BLaER1 treated with 17β-estradiol and CSF1 and Interleukin-3, amounts not matched to agents 10 nM and 100 nM (cell line): ENCODE results near the gene BDKRB2.

Experiments
- H3K27ac ChIP-seq, 11 experiments: shearing (Covaris generic); formaldehyde crosslinking; 2 replicates each; pipeline ENCODE4 v1.8.1; 2022
- H3K27me3 ChIP-seq, 11 experiments: shearing (Covaris generic); formaldehyde crosslinking; 2 replicates each; pipeline ENCODE4 v1.8.1; 2022
- H3K36me3 ChIP-seq, 11 experiments: shearing (Covaris generic); formaldehyde crosslinking; 2 replicates each; pipeline ENCODE4 v1.8.1; 2022
- H3K4me1 ChIP-seq, 10 experiments: shearing (Covaris generic); formaldehyde crosslinking; 2 replicates each; pipeline ENCODE4 v1.8.1; 2022
- H3K4me2 ChIP-seq, 11 experiments: shearing (Covaris generic); formaldehyde crosslinking; 2 replicates each; pipeline ENCODE4 v1.8.1; 2022
- H3K4me3 ChIP-seq, 10 experiments: shearing (Covaris generic); formaldehyde crosslinking; 2 replicates each; pipeline ENCODE4 v1.8.1; 2022
- H3K9ac ChIP-seq, 11 experiments: shearing (Covaris generic); formaldehyde crosslinking; 2 replicates each; pipeline ENCODE4 v1.8.1; 2022
- H3K9me3 ChIP-seq, 11 experiments: shearing (Covaris generic); formaldehyde crosslinking; replicated peaks in 1 of 11; 2 replicates each; pipeline ENCODE4 v1.8.1; 2022
- H4K20me1 ChIP-seq, 11 experiments: shearing (Covaris generic); formaldehyde crosslinking; 2 replicates each; pipeline ENCODE4 v1.8.1; 2022
- Cebpa-rat ChIP-seq, 11 experiments: shearing (Covaris generic); IDR thresholded peaks; 2 replicates each; pipeline ENCODE4 v1.8.1; 2022

BDKRB2 gene

DNA sequence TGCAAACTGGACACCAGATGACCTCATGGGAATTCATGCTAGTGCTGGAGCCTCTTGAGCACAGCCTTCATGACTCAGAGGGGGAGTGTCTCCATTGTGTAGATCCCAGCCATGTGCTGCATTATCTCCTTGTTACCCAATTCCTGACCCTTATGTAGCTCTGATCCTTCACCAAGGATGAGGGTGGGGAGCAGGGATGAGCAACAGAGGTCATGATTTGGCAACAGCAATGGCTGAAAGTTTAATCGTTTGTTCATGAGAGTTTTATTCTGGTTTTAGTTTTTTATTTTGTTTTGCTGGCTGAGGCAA lies 41.9 kb downstream of the BDKRB2 start:
- Histone ChIP-seq H3K9me3 (peaks cover 0 to 10% (median 0%) of the 10 kb centered on the region in 11 experiments; a peak in 2 of 22 replicates), H3K36me3 (no peaks in the 10 kb centered on the region), H3K9ac (no peak overlapping the region), H3K27ac (no peak overlapping the region), H3K27me3 (no peaks in the 10 kb centered on the region), H3K4me3 (no peak overlapping the region), H3K4me2 (peak overlapping the region in 5 of 11 experiments; percentile 5 to 32 (median 8); a peak in 4 of 22 replicates), H4K20me1 (no peaks in the 10 kb centered on the region), H3K4me1 (peaks cover 0 to 29% (median 5%) of the 10 kb centered on the region in 10 experiments; a peak in 11 of 20 replicates)
- TF ChIP-seq Cebpa-rat (IDR thresholded peaks at IDR 0.05) = no peak

DNA sequence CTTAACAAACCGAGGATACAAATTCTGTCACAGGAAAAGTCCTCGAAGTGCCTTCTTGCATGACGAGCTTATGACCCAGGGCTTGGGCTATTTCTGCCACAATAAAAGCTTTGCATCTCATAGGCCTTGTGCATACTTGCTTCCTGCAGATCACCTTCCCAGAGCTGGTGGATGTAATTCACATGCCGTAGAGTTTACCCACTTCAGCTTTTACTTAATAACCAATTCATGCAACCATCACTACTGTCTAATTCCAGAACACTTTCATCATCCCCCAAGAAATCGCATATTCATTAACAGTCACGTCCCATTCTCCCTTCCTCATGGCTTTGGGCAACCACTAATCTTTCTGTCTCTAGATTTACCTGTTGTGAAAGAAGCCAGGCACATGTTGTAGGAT lies 42.4 kb downstream of the BDKRB2 start:
- no peak overlapping the region for H3K9ac ChIP-seq
- H3K4me2 ChIP-seq = no peak overlapping the region
- no peaks in the 10 kb centered on the region for H3K27me3 ChIP-seq
- no peak for TF ChIP-seq Cebpa-rat (IDR thresholded peaks at IDR 0.05)
- H3K9me3 ChIP-seq = peaks cover 0 to 10% (median 0%) of the 10 kb centered on the region in 11 experiments; a peak in 2 of 22 replicates
- no peaks in the 10 kb centered on the region for H4K20me1 ChIP-seq
- peaks cover 0 to 29% (median 5%) of the 10 kb centered on the region in 10 experiments; a peak in 11 of 20 replicates for H3K4me1 ChIP-seq
- H3K36me3 ChIP-seq = no peaks in the 10 kb centered on the region
- no peak overlapping the region for H3K4me3 ChIP-seq
- H3K27ac ChIP-seq = no peak overlapping the region

DNA sequence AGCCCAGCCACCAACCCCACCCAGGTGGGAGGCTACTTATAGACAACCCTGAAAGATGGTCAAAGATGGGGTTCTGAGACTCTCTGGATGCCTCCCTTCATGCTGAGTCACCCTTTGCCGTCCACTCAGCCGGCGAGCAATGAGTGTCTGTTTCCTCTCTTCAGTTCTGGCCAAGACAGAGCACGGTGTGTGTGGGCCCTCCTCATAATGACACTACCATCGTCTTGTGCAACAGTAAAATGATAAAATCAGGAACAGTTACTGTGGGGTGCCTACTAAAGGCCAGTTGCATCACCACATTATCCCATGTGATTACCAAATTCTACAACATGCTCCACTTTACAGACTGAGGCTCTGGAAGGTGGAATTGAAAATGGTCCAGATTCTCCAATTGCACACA lies 44.4 kb downstream of the BDKRB2 start:
- Histone ChIP-seq H4K20me1 (no peaks in the 10 kb centered on the region), H3K4me1 (peaks cover 0 to 29% (median 5%) of the 10 kb centered on the region in 10 experiments; a peak in 11 of 20 replicates), H3K9me3 (no peaks in the 10 kb centered on the region), H3K36me3 (no peaks in the 10 kb centered on the region), H3K9ac (no peak overlapping the region), H3K27me3 (no peaks in the 10 kb centered on the region), H3K27ac (peak overlapping the region in 2 of 11 experiments; percentile 23 to 51; a peak in 4 of 22 replicates), H3K4me2 (peak overlapping the region in 4 of 11 experiments; percentile 41 to 75 (median 56); a peak in 8 of 22 replicates), H3K4me3 (no peak overlapping the region)
- peak in 2 of 11 experiments; percentile 37 to 52; a peak in 2 of 22 replicates for TF ChIP-seq Cebpa-rat (IDR thresholded peaks at IDR 0.05)

DNA sequence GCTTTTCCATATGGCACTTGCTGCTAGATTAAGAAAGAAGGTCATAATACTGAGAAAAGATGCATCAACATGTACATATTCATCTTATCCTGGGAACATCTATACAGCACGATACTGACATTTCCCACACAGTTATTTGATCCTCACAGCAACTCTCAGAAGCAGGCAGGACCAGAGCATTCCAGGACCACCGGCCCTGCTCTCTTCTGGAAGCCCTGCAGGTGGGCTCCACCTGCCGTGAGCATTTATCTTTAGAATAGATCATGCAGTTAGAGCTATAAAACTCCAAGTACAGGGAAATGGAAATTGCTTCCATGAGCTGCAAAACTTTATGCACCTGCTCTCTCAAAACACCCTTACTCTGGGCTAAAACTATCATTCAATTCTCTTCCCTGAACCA lies 45.8 kb downstream of the BDKRB2 start:
- H3K4me2 ChIP-seq = no peak overlapping the region
- no peak overlapping the region for H3K4me3 ChIP-seq
- H3K27ac ChIP-seq = no peak overlapping the region
- no peaks in the 10 kb centered on the region for H3K27me3 ChIP-seq
- no peaks in the 10 kb centered on the region for H4K20me1 ChIP-seq
- H3K4me1 ChIP-seq = peaks cover 0 to 29% (median 5%) of the 10 kb centered on the region in 10 experiments; a peak in 11 of 20 replicates
- no peaks in the 10 kb centered on the region for H3K36me3 ChIP-seq
- no peak overlapping the region for H3K9ac ChIP-seq
- no peak for TF ChIP-seq Cebpa-rat (IDR thresholded peaks at IDR 0.05)
- no peaks in the 10 kb centered on the region for H3K9me3 ChIP-seq

DNA sequence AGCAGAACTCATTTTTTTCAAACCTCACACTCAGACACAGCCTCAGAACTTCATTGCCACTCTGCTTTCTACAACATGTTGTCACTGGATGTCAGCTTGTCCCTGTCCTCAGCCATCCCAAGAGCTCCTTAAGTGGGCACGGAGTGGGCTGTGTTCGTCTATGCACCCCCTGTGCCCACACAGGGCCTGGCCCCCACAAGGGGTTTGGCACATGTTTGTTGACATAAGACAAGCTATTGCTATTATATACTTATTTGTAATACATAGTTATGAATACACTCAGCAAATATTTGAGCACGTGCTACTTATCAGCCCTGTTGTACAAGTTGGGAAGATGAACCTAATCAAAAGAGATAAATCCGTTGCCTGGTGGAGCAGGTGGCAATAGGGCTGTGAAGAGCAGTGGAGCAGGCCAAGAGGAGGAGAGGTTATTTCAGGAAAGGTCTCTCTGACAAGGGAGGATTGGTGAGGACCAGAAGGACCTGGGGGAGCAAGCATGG lies 47.1 kb downstream of the BDKRB2 start:
- H3K27ac ChIP-seq = no peak overlapping the region
- no peak overlapping the region for H3K4me3 ChIP-seq
- H3K9me3 ChIP-seq = no peaks in the 10 kb centered on the region
- peaks cover 0 to 23% (median 0%) of the 10 kb centered on the region in 10 experiments; a peak in 8 of 20 replicates for H3K4me1 ChIP-seq
- no peak overlapping the region for H3K4me2 ChIP-seq
- no peak overlapping the region; a peak in 1 of 22 replicates for H3K9ac ChIP-seq
- no peaks in the 10 kb centered on the region for H3K36me3 ChIP-seq
- H4K20me1 ChIP-seq = no peaks in the 10 kb centered on the region
- TF ChIP-seq Cebpa-rat (IDR thresholded peaks at IDR 0.05) = no peak
- no peaks in the 10 kb centered on the region for H3K27me3 ChIP-seq

DNA sequence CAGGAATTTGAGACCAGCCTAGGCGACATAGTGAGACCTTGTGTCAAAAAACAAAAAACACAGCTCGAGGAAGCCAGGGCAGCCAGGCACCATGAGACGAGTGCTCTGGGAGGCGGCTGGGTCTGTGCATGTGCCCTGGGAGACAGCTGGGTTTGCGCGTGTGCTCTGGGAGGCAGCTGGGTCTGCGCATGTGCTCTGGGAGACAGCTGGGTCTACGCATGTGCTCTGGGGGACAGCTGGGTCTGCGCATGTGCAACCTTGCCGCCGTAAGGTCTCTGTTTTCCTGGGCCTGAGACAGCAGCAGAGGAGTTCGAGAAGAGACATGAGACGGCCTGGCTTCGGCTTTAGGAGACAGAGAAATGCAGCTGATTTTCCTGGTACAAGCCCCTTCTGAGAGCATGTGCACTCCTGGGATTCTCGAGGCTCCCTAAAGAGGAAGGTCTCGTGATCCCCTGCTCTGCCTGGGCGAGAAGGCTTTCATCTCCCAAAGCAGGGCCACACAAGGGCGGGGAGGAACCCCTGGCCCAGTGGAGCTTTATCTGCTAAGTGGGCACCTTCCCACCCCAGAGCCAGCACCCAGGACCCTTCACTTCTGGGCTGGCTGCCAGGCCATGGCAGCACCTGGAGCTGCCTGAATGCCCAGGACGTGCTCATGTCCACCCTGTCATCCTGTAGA lies 47.8 kb downstream of the BDKRB2 start:
- Histone ChIP-seq H3K4me1 (peaks cover 0 to 23% (median 0%) of the 10 kb centered on the region in 10 experiments; a peak in 8 of 20 replicates), H3K4me2 (no peak overlapping the region)

DNA sequence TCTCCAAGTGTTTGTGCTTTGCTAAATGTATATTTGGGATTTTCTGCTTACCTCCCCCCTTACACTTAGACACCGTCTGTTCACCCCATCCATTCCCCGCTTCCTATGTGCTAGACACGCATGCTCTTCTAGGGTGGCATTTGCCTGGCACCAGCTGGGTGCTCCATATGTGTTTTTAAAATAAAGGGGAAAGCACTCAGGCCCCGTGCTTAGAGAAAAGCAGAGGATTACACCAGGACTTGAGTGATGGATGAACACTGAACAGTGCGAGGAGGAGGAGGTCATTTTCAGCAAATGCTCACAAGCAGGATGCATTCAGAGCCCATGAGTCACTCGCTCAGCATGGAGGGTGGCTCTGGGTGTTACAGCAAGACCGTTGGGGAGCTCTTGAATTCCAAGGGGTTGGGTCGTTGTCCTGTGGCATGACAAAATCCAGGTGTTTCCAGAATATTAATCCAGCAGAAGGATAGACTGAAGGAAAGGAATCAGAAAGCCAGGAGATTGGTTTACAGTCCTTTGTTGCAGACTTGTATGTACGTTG lies 48.4 kb downstream of the BDKRB2 start:
- no peak for TF ChIP-seq Cebpa-rat (IDR thresholded peaks at IDR 0.05)
- Histone ChIP-seq H3K36me3 (no peaks in the 10 kb centered on the region), H4K20me1 (no peaks in the 10 kb centered on the region), H3K27me3 (no peaks in the 10 kb centered on the region), H3K9ac (no peak overlapping the region), H3K9me3 (no peaks in the 10 kb centered on the region), H3K4me1 (peaks cover 0 to 23% (median 0%) of the 10 kb centered on the region in 10 experiments; a peak in 8 of 20 replicates), H3K27ac (no peak overlapping the region), H3K4me2 (no peak overlapping the region), H3K4me3 (no peak overlapping the region)

More for the DNA sequence above, 47.8 kb downstream of the BDKRB2 start:
- Histone ChIP-seq H3K36me3 (no peaks in the 10 kb centered on the region), H4K20me1 (no peaks in the 10 kb centered on the region), H3K27ac (no peak overlapping the region), H3K9ac (no peak overlapping the region), H3K9me3 (no peaks in the 10 kb centered on the region), H3K4me3 (no peak overlapping the region), H3K27me3 (no peaks in the 10 kb centered on the region)
- no peak for TF ChIP-seq Cebpa-rat (IDR thresholded peaks at IDR 0.05)

DNA sequence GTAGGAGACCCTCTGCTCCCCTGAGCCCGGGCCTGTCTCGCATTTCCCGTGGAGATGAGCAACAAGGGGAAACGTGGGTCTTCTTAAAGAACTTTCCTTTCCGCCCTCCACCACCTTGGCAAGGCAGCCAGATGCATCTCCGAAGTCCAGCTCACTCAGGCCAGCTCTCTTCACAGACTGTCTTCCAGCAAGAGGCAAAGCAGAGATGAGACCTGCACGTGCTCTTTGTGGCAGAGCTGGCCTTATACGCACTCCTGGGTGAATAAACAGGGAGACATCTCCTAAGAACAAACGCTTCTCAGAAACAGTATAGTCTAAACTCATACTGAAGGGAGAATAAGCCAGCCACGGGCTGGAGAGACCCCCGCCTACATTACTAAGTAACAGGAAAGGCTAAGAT lies 50.0 kb downstream of the BDKRB2 start:
- peaks cover 0 to 8% (median 0%) of the 10 kb centered on the region in 10 experiments; a peak in 7 of 20 replicates for H3K4me1 ChIP-seq
- H3K4me2 ChIP-seq = no peak overlapping the region
- no peak overlapping the region for H3K4me3 ChIP-seq
- H3K9ac ChIP-seq = no peak overlapping the region
- H3K27me3 ChIP-seq = no peaks in the 10 kb centered on the region
- no peak for TF ChIP-seq Cebpa-rat (IDR thresholded peaks at IDR 0.05)
- H3K36me3 ChIP-seq = no peaks in the 10 kb centered on the region
- H3K9me3 ChIP-seq = peaks cover 3 to 5% (median 4%) of the 10 kb centered on the region in 11 experiments; a peak in 17 of 22 replicates
- no peaks in the 10 kb centered on the region for H4K20me1 ChIP-seq
- H3K27ac ChIP-seq = no peak overlapping the region

DNA sequence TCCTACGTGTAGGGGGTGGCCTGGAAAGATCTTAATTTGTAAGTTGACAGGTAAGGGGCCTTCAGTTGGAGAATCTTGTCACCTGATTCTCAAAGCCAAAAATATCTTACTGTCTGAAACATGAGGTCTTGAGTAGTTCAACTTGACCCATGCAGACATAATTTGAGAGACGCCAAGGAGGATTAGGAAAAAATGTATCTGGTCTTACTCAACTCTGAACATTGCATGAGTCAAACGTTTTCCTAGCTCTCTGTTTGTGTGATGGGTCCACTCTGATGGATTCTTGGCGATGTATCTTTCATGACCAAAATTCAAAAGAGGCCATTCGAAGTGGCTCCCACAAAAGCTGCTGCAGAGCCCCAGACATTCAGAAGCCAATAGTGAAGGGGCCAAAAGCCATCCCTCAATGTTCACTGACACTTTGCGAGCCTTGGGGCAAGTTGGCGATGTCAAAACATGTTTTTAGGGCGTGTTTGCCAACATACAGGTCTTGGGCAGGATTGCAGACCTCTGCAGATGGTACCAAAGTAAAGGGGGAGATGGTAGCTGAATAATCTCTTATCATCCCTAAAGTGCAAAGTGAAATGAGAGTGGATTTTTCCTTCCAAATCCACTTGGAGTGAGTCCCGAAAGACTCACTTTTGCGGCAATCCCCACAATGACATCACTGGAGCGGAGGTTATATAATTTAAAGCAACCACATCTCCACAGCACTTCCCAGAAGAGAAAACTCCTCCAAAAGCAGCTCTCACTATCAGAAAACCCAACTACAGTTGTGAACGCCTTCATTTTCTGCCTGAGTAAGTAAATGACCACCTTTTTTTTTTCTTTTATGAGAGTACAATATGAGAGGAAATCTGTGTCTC lies 51.1 kb downstream of the BDKRB2 start, which contains the start of gene BDKRB1:
Gene BDKRB1, plus strand, starts transcription at position 710 of the 866 bp plus-strand sequence. CDS start 7,473 bp downstream, outside the sequence.
- no peaks in the 10 kb centered on the region for H3K27me3 ChIP-seq
- H3K9ac ChIP-seq = no peak within 1 kb of the TSS
- no peak within 1 kb of the TSS for H3K4me2 ChIP-seq
- no peak for TF ChIP-seq Cebpa-rat (IDR thresholded peaks at IDR 0.05)
- H3K36me3 ChIP-seq = no peaks in the 10 kb centered on the region
- no peaks in the 10 kb centered on the region for H4K20me1 ChIP-seq
- H3K4me3 ChIP-seq = no peak within 1 kb of the TSS
- peaks cover 8 to 13% (median 10%) of the 10 kb centered on the region in 11 experiments; a peak in 18 of 22 replicates for H3K9me3 ChIP-seq
- H3K27ac ChIP-seq = no peak within 1 kb of the TSS
- H3K4me1 ChIP-seq = no peaks in the 10 kb centered on the region
